ENCODE data around the gene PPP1R15A.

PPP1R15A gene

DNA sequence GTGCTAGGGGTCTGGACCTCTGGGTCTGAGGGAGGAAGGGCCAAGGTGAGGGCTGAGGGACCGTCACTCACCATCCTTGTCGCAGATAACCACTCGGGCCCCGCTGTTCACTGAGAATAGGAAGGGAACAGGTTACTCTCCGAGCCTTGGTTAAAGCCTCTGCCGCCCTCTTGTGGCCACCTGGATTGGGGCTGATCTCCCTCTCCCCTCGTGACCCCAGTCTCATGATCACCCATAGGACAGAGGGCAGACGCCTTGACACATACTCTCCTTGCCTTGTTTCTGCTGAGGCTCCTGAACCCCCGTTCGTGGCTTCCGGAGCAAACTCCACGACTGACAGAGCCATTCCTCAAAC is 36.5 kb upstream of the PPP1R15A start:
- TF ChIP-seq, protein P1, sequence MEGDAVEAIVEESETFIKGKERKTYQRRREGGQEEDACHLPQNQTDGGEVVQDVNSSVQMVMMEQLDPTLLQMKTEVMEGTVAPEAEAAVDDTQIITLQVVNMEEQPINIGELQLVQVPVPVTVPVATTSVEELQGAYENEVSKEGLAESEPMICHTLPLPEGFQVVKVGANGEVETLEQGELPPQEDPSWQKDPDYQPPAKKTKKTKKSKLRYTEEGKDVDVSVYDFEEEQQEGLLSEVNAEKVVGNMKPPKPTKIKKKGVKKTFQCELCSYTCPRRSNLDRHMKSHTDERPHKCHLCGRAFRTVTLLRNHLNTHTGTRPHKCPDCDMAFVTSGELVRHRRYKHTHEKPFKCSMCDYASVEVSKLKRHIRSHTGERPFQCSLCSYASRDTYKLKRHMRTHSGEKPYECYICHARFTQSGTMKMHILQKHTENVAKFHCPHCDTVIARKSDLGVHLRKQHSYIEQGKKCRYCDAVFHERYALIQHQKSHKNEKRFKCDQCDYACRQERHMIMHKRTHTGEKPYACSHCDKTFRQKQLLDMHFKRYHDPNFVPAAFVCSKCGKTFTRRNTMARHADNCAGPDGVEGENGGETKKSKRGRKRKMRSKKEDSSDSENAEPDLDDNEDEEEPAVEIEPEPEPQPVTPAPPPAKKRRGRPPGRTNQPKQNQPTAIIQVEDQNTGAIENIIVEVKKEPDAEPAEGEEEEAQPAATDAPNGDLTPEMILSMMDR (conservative IDR thresholded peaks at IDR 0.05; ENCODE audit: low read depth, low read length) = peak; percentile 91
- H3K4me3 ChIP-seq (ENCODE audit: low read depth, low read length) = peak overlapping the region; percentile 74
- DNase-seq (ENCODE audit: low read depth) = peak; percentile 90

DNA sequence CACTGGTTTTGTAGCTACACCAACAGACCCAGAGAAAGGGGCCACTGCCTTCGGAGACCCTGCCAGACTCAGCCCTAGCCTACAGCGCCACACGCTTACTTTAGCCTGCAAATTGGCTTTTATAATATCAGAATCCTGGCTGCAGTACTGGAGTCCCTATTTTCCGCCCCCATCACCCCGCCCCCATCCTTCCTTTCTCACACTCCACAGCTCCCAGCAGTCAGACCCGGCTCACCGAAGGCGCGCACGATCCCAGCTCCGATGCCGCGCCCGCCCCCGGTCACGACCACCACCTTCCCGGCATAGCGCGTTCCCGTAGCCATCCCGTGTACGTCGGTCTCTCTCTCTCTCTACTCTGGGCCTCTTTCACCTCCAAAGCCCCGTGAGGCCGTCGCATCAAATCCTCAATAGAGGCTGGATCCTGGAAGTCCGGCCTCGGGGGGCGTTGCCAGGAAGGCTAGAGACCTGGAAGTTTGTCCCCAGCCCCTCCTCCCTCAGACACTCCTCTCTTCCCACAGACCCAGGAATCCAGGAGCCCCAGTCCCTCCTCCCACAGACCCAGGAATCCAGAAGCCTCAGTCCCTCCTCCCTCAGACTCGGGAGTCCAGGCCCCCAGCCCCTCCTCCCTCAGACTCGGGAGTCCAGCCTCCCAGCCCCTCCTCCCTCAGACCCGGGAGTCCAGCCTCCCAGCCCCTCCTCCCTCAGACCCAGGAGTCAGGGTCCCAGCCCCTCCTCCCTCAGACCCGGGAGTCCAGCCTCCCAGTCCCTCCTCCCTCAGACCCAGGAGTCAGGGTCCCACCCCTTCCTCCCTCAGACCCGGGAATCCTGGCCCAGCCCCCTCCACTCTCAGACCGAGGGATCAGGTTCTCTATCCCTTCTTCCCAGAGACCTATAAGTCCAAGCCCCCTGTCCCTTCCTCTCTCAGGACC is 35.9 kb upstream of the PPP1R15A start, which contains the start of gene HSD17B14:
Gene HSD17B14 (minus strand): TSS at position 403 of the 929 bp plus-strand sequence. CDS start 80 bp downstream, at position 323.
- peak; percentile 71 for DNase-seq (ENCODE audit: low read depth)
- H3K4me3 ChIP-seq (ENCODE audit: low read depth, low read length) = peak within 1 kb of the TSS; percentile 74
- TF ChIP-seq, protein P1 (conservative IDR thresholded peaks at IDR 0.05; ENCODE audit: low read depth, low read length) = no peak

DNA sequence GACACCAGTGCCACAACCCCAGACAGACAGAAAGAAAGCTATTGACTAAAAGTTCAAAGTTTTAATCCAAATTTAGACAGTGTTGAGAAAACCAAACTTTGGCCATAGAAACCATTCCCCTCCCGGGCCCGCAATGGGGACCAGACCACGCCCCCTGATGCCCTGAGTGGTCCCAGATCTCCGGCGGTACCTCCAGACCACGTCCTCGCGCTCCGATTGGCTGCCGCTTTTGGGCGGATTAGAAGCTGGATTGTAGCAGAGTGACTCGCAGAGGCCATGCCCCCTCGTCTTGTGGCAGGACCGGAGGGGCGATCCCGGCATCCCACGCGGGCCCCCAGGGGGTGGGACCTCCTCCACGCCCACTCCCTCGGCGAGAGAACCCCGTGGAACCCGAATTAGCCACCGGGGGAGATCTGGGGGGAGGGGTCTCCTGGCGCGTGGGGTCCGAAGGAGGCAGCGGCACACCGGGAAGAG is 35.1 kb upstream of the PPP1R15A start:
- TF ChIP-seq, protein P1 (conservative IDR thresholded peaks at IDR 0.05; ENCODE audit: low read depth, low read length) = no peak
- peak overlapping the region; percentile 74 for H3K4me3 ChIP-seq (ENCODE audit: low read depth, low read length)
- peak; percentile 93 for DNase-seq (ENCODE audit: low read depth)

DNA sequence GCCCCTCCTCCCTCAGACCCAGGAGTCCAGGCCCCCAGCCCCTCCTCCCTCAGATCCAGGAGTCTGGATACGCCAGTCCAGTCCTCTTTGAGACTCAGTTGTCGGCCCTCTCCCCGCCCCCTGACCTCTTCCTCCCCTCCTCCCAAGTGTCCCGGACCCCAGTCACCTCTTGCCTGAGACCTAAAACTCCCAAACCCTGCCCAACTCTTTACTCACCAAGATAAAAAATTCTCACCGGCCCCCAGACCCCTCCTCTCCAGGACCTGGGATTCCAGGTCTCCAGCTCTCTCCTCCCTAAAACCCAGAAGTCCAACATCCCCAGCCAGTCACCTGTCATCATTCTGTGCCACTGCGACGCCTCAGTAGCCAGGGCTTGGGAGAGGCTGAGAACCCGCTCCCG is 34.5 kb upstream of the PPP1R15A start:
- TF ChIP-seq, protein P1 (conservative IDR thresholded peaks at IDR 0.05; ENCODE audit: low read depth, low read length) = no peak
- no peak overlapping the region for H3K4me3 ChIP-seq (ENCODE audit: low read depth, low read length)
- no peak for DNase-seq (ENCODE audit: low read depth)

DNA sequence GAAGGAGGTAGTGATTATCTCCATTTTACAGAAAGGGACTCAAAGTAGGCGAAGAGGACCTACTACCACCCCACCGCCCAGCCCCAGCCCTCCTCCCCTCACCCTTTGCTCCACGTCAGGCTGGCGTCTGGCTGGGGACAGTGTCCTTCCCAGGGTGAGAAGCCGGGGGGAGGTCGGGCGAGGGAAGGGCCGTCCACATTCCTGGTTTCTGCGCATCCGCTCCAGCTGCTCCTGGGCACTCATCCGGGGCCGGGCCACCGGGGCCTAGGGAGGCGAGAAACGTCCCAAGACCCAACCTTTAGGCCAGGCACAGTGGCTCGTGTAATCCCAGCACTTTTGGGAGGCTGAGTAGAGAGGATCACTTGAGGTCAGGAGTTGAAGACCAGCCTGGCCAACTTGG is 31.2 kb upstream of the PPP1R15A start:
- H3K4me3 ChIP-seq (ENCODE audit: low read depth, low read length) = no peak overlapping the region

DNA sequence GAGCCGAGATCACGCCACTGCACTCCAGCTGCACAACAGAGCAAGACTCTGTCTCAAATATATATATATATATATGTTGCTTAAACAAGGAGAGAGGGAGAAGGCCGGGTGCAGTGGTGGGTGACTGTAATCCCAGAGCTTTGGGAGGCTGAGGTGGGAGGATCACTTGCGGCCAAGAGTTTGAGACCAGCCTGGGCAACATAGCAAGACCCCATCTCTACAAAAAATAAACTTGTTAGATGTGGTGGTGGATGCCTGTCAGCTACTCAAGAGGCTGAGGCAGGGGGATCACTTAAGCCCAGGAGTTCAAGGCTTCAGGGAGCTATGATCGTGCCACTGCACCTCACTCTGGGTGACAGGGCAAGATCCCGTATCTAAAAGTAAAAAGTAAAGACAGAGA is 30.6 kb upstream of the PPP1R15A start:
- no peak overlapping the region for H3K4me3 ChIP-seq (ENCODE audit: low read depth, low read length)
- TF ChIP-seq, protein P1 (conservative IDR thresholded peaks at IDR 0.05; ENCODE audit: low read depth, low read length) = no peak
- no peak for DNase-seq (ENCODE audit: low read depth)

More for the DNA sequence above, 31.2 kb upstream of the PPP1R15A start:
- TF ChIP-seq, protein P1 (conservative IDR thresholded peaks at IDR 0.05; ENCODE audit: low read depth, low read length) = no peak
- no peak for DNase-seq (ENCODE audit: low read depth)
